Hepatocyte (in vitro differentiated cells): Measurements from ENCODE around the gene KCP. TPM values are rescaled to one million over a fixed set of nuclear protein-coding genes. Genes with fewer than 3 reads are reported as not detected.

Experiments used
- DNase-seq: peaks from one replicate; pipeline ENCODE4 v3.0.0-alpha.2; 2016; ENCODE audit warnings: low spot score
- H2AFZ ChIP-seq: fragments of 200-600 bp; sonication (generic); 2 replicates; pipeline ENCODE4 v1.6.0; 2016; ENCODE audit warnings: antibody characterized with exemption, mild to moderate bottlenecking
- H3K27ac ChIP-seq: fragments of 200-600 bp; sonication (generic); 2 replicates; pipeline ENCODE4 v1.5.1; 2016; ENCODE audit warnings: mild to moderate bottlenecking
- H3K27me3 ChIP-seq: fragments of 200-600 bp; sonication (generic); 2 replicates; pipeline ENCODE4 v1.6.1; 2016
- H3K36me3 ChIP-seq: fragments of 200-600 bp; sonication (generic); replicated peaks from 2 replicates; pipeline ENCODE4 v1.5.1; 2016; ENCODE audit warnings: low read depth; ENCODE audit not compliant: insufficient read depth
- H3K4me1 ChIP-seq: fragments of 200-600 bp; sonication (generic); 2 replicates; pipeline ENCODE4 v1.5.1; 2016; ENCODE audit warnings: mild to moderate bottlenecking, moderate library complexity; ENCODE audit not compliant: insufficient read depth
- H3K4me2 ChIP-seq: fragments of 200-600 bp; sonication (generic); 2 replicates; pipeline ENCODE4 v1.6.0; 2016
- H3K4me3 ChIP-seq: fragments of 200-600 bp; sonication (generic); 2 replicates; pipeline ENCODE4 v1.5.1; 2016; ENCODE audit warnings: mild to moderate bottlenecking
- H3K79me2 ChIP-seq: fragments of 200-600 bp; sonication (generic); 2 replicates; pipeline ENCODE4 v1.6.0; 2017; ENCODE audit warnings: mild to moderate bottlenecking
- H3K9me2 ChIP-seq: fragments of 200-600 bp; sonication (generic); replicated peaks from 2 replicates; pipeline ENCODE4 v1.6.0; 2017; ENCODE audit warnings: mild to moderate bottlenecking; ENCODE audit not compliant: insufficient read depth
- H3K9me3 ChIP-seq: fragments of 200-600 bp; sonication (generic); 2 replicates; pipeline ENCODE4 v1.5.1; 2016; ENCODE audit warnings: low read depth, mild to moderate bottlenecking
- H4K20me1 ChIP-seq: fragments of 200-600 bp; sonication (generic); 2 replicates; pipeline ENCODE4 v1.6.0; 2016; ENCODE audit warnings: mild to moderate bottlenecking; ENCODE audit not compliant: insufficient read depth, poor library complexity, severe bottlenecking
- CTCF ChIP-seq: fragments of 200-600 bp; sonication (generic); IDR thresholded peaks from 2 replicates; pipeline ENCODE4 v1.5.1; 2016; ENCODE audit warnings: antibody characterized with exemption, mild to moderate bottlenecking; ENCODE audit not compliant: poor library complexity
- EZH2 ChIP-seq: fragments of 200-600 bp; sonication (generic); IDR thresholded peaks from 2 replicates; pipeline ENCODE4 v1.6.1; 2016; ENCODE audit warnings: antibody characterized with exemption, mild to moderate bottlenecking, borderline replicate concordance
- EZH2phosphoT487 ChIP-seq: fragments of 200-600 bp; sonication (generic); IDR thresholded peaks from one replicate; pipeline ENCODE4 v1.6.1; 2018; ENCODE audit warnings: antibody characterized with exemption, mild to moderate bottlenecking, low read depth, moderate library complexity; ENCODE audit not compliant: unreplicated experiment, severe bottlenecking
- WGBS: methylation state at CpG from one replicate; pipeline ENCODE4 v1.1.6; 2016; ENCODE audit warnings: low lambda C conversion rate; ENCODE audit errors: missing lambda C conversion rate; 5-methylcytosine and 5-hydroxymethylcytosine counted together
- polyA plus RNA-seq: library from polyadenylated mRNA; unstranded; fragments of >200 nt; fragmentation: Nextera tagmentation; extraction: Ambion mirVana; gene quantifications from 2 replicates; pipeline ENCODE4 v1.2.1, GENCODE V29; 2016
- total RNA-seq: library from RNA; depleted of rRNA; stranded (reverse); fragments of >200 nt; gene quantifications from 2 replicates; pipeline ENCODE4 v1.2.3, GENCODE V29; 2014

The KCP gene
- total and polyA plus RNA-seq, 2 experiments from 2014 or later: 0.40 to 2.4 TPM

- H3K36me3 ChIP-seq: no peaks in the 10 kb centered on the region
- H3K4me1 ChIP-seq: peaks cover 4% of the 10 kb centered on the region
- H3K4me2 ChIP-seq: no peak overlapping the region
- no peaks in the 10 kb centered on the region for H4K20me1 ChIP-seq
- H3K27ac ChIP-seq: no peak overlapping the region
- H3K79me2 ChIP-seq: no peaks in the 10 kb centered on the region
- no peaks in the 10 kb centered on the region for H3K9me2 ChIP-seq
- no peak for TF ChIP-seq CTCF
- TF ChIP-seq EZH2phosphoT487: no peak
- TF ChIP-seq EZH2: no peak
- peaks cover 36% of the 10 kb centered on the region for H3K27me3 ChIP-seq
- no peak for DNase-seq
- no peak overlapping the region for H2AFZ ChIP-seq
- no peak overlapping the region for H3K4me3 ChIP-seq
- 71% methylated on average over 6 of the region's 6 CpGs for WGBS
- H3K9me3 ChIP-seq: no peaks in the 10 kb centered on the region
These were observed 24.8 kb upstream of the KCP start for GRCh38 chr7:128935342-128935730.

- TF ChIP-seq EZH2phosphoT487: no peak
- TF ChIP-seq EZH2: no peak
- TF ChIP-seq CTCF: no peak
- H3K27me3 ChIP-seq: peaks cover 30% of the 10 kb centered on the region
- no peaks in the 10 kb centered on the region for H3K36me3 ChIP-seq
- H3K4me2 ChIP-seq: no peak overlapping the region
- no peaks in the 10 kb centered on the region for H4K20me1 ChIP-seq
- no peak overlapping the region for H3K4me3 ChIP-seq
- no peaks in the 10 kb centered on the region for H3K79me2 ChIP-seq
- no peak for DNase-seq
- H3K9me3 ChIP-seq: no peaks in the 10 kb centered on the region
- WGBS: 91% methylated on average over 10 of the region's 14 CpGs
- no peaks in the 10 kb centered on the region for H3K9me2 ChIP-seq
- H2AFZ ChIP-seq: no peak overlapping the region
- peaks cover 4% of the 10 kb centered on the region for H3K4me1 ChIP-seq
- H3K27ac ChIP-seq: no peak overlapping the region
These were observed 24.1 kb upstream of the KCP start for GRCh38 chr7:128934361-128935341.

GRCh38 chr7:128933180-128933891, 22.8 kb upstream of the KCP start:
- Histone ChIP-seq H3K36me3 (no peaks in the 10 kb centered on the region), H3K4me3 (no peak overlapping the region), H4K20me1 (no peaks in the 10 kb centered on the region), H3K9me2 (no peaks in the 10 kb centered on the region), H3K4me1 (no peaks in the 10 kb centered on the region), H3K9me3 (no peaks in the 10 kb centered on the region), H3K4me2 (no peak overlapping the region), H3K27me3 (peaks cover 19% of the 10 kb centered on the region), H3K79me2 (no peaks in the 10 kb centered on the region), H3K27ac (no peak overlapping the region), H2AFZ (no peak overlapping the region)
- no peak for DNase-seq
- WGBS: 70% methylated on average over 15 of the region's 15 CpGs
- no peak for TF ChIP-seq EZH2
- TF ChIP-seq CTCF: no peak
- TF ChIP-seq EZH2phosphoT487: no peak
